Mesenchymal stem cell (in vitro differentiated cells and primary cell): ENCODE data around the gene LRRC45.

Source experiments
- DNase-seq: peaks from one replicate; pipeline ENCODE4 v3.0.0-alpha.2; 2013
- H2AFZ ChIP-seq: one replicate; pipeline ENCODE4 v1.6.1; 2013; ENCODE audit warnings: low read depth, mild to moderate bottlenecking, control low read depth, inconsistent platforms, low read length, moderate library complexity
- H2AK5ac ChIP-seq: 2 replicates; pipeline ENCODE4 v1.6.1; 2013; ENCODE audit warnings: low read length, moderate library complexity, mild to moderate bottlenecking, inconsistent platforms; ENCODE audit not compliant: severe bottlenecking
- H2BK120ac ChIP-seq: one replicate; pipeline ENCODE4 v1.6.1; 2013; ENCODE audit warnings: low read depth, mild to moderate bottlenecking, inconsistent platforms, low read length, moderate library complexity
- H2BK12ac ChIP-seq, 2 experiments: one replicate each; pipeline ENCODE4 v1.6.1; 2013; ENCODE audit warnings: inconsistent platforms in 2 of 2, low read length in 2 of 2, mild to moderate bottlenecking in 2 of 2, moderate library complexity in 2 of 2, control low read depth in 1 of 2
- H2BK15ac ChIP-seq: one replicate; pipeline ENCODE4 v1.6.1; 2013; ENCODE audit warnings: mild to moderate bottlenecking, low read depth, inconsistent platforms; ENCODE audit not compliant: poor library complexity, severe bottlenecking
- H2BK5ac ChIP-seq: 2 replicates; pipeline ENCODE4 v1.6.1; 2013; ENCODE audit warnings: low read depth, mild to moderate bottlenecking, low read length, control low read depth, inconsistent platforms; ENCODE audit not compliant: poor library complexity, severe bottlenecking
- H3K14ac ChIP-seq, 2 experiments: one replicate each; pipeline ENCODE4 v1.6.1; 2013; ENCODE audit warnings: inconsistent platforms in 2 of 2, low read length in 2 of 2, control low read depth in 1 of 2, mild to moderate bottlenecking in 1 of 2, moderate library complexity in 1 of 2
- H3K18ac ChIP-seq, 2 experiments: one replicate each; pipeline ENCODE4 v1.6.1; 2013; ENCODE audit warnings: inconsistent platforms in 2 of 2, low read length in 2 of 2, control low read depth in 1 of 2, low read depth in 1 of 2, mild to moderate bottlenecking in 1 of 2
- H3K23ac ChIP-seq, 2 experiments: one replicate each; pipeline ENCODE4 v1.6.1; 2013; ENCODE audit warnings: inconsistent platforms in 2 of 2, low read length in 2 of 2, mild to moderate bottlenecking in 2 of 2, moderate library complexity in 2 of 2, control low read depth in 1 of 2
- H3K27ac ChIP-seq: 2 replicates; pipeline ENCODE4 v1.5.1; 2013; ENCODE audit warnings: mild to moderate bottlenecking, moderate library complexity, low read length, control low read depth, inconsistent platforms; ENCODE audit not compliant: poor library complexity, severe bottlenecking
- H3K27me3 ChIP-seq, 2 experiments: 2 replicates each; pipeline versions ENCODE4 v1.6.1 to v1.7.0; 2013; ENCODE audit warnings: low read length in 2 of 2, mild to moderate bottlenecking in 2 of 2, moderate library complexity in 2 of 2, control low read depth in 1 of 2, inconsistent platforms in 1 of 2; ENCODE audit not compliant: control insufficient read depth in 1 of 2, insufficient read depth in 1 of 2
- H3K36me3 ChIP-seq, 2 experiments: 2 replicates each; pipeline versions ENCODE4 v1.6.1 to v1.7.0; 2013; ENCODE audit warnings: low read length in 2 of 2, control low read depth in 1 of 2, inconsistent platforms in 1 of 2, low read depth in 1 of 2, mild to moderate bottlenecking in 1 of 2; ENCODE audit not compliant: insufficient read depth in 2 of 2, control insufficient read depth in 1 of 2
- H3K4ac ChIP-seq, 2 experiments: one replicate each; pipeline ENCODE4 v1.6.1; 2013; ENCODE audit warnings: inconsistent platforms in 2 of 2, low read length in 2 of 2, mild to moderate bottlenecking in 2 of 2, moderate library complexity in 2 of 2, control low read depth in 1 of 2, low read depth in 1 of 2
- H3K4me1 ChIP-seq: 2 replicates; pipeline ENCODE4 v1.6.1; 2013; ENCODE audit warnings: low read depth, low read length, control low read depth; ENCODE audit not compliant: control insufficient read depth, insufficient read depth
- H3K4me2 ChIP-seq: 2 replicates; pipeline ENCODE4 v1.6.1; 2013; ENCODE audit warnings: low read length, mild to moderate bottlenecking, inconsistent platforms; ENCODE audit not compliant: poor library complexity, severe bottlenecking
- H3K4me3 ChIP-seq, 2 experiments: 2 replicates each; pipeline versions ENCODE4 v1.5.1 to v1.7.0; 2013; ENCODE audit warnings: low read length in 2 of 2, mild to moderate bottlenecking in 2 of 2, control low read depth in 1 of 2, low read depth in 1 of 2; ENCODE audit not compliant: insufficient read depth in 1 of 2
- H3K79me1 ChIP-seq: replicated peaks from 2 replicates; pipeline ENCODE4 v1.6.1; 2013; ENCODE audit warnings: mild to moderate bottlenecking, control low read depth, low read length, inconsistent platforms; ENCODE audit not compliant: poor library complexity, severe bottlenecking
- H3K9ac ChIP-seq: 2 replicates; pipeline ENCODE4 v1.7.0; 2013; ENCODE audit warnings: mild to moderate bottlenecking, low read length, moderate library complexity
- H3K9me3 ChIP-seq: 2 replicates; pipeline ENCODE4 v1.7.0; 2013; ENCODE audit warnings: mild to moderate bottlenecking, low read length; ENCODE audit not compliant: control insufficient read depth
- H4K8ac ChIP-seq: one replicate; pipeline ENCODE4 v1.6.1; 2013; ENCODE audit warnings: inconsistent platforms, mild to moderate bottlenecking, low read length, moderate library complexity
- H4K91ac ChIP-seq: one replicate; pipeline ENCODE4 v1.6.1; 2013; ENCODE audit warnings: mild to moderate bottlenecking, low read length, inconsistent platforms
- WGBS: methylation state at CpG from one replicate; pipeline ENCODE4 v1.1.7; 2013; ENCODE audit warnings: mixed read lengths; 5-methylcytosine and 5-hydroxymethylcytosine counted together

LRRC45 gene

GRCh38 chr17:82035956-82036633 is 13.0 kb downstream of the LRRC45 start:
- H3K14ac ChIP-seq, result no peak overlapping the region
- H4K8ac ChIP-seq, result no peak overlapping the region
- H3K23ac ChIP-seq, result no peak overlapping the region
- H4K91ac ChIP-seq, result peak overlapping the region; percentile 62
- H2BK15ac ChIP-seq, result peak overlapping the region; percentile 70
- H2BK12ac ChIP-seq, result peak overlapping the region in 1 of 2 experiments; percentile 45
- H3K9ac ChIP-seq, result peak overlapping the region; percentile 83
- H3K9me3 ChIP-seq, result no peaks in the 10 kb centered on the region
- WGBS, result 97% methylated on average over 16 of the region's 20 CpGs
- no peak overlapping the region for H2AK5ac ChIP-seq
- no peak overlapping the region for H3K27ac ChIP-seq
- peaks cover 15% of the 10 kb centered on the region for H3K79me1 ChIP-seq
- no peak overlapping the region for H2BK120ac ChIP-seq
- no peak overlapping the region for H3K4ac ChIP-seq
- no peak for DNase-seq
- H2AFZ ChIP-seq, result no peak overlapping the region
- peaks cover 0 to 24% of the 10 kb centered on the region in 2 experiments for H3K36me3 ChIP-seq
- peaks cover 21% of the 10 kb centered on the region for H3K4me1 ChIP-seq
- peak overlapping the region; percentile 75 for H3K4me2 ChIP-seq
- H3K18ac ChIP-seq, result no peak overlapping the region
- peaks cover 0 to 12% of the 10 kb centered on the region in 2 experiments for H3K27me3 ChIP-seq
- H3K4me3 ChIP-seq, result peak overlapping the region in 1 of 2 experiments; percentile 86
- H2BK5ac ChIP-seq, result no peak overlapping the region

- H2AK5ac ChIP-seq, result no peak overlapping the region
- peaks cover 0 to 12% of the 10 kb centered on the region in 2 experiments for H3K27me3 ChIP-seq
- peak overlapping the region in 1 of 2 experiments; percentile 66 for H3K4ac ChIP-seq
- peaks cover 21% of the 10 kb centered on the region for H3K4me1 ChIP-seq
- no peak overlapping the region for H2BK120ac ChIP-seq
- no peak overlapping the region for H3K23ac ChIP-seq
- H2BK12ac ChIP-seq, result peak overlapping the region; percentile 11 to 17
- H2BK5ac ChIP-seq, result no peak overlapping the region
- H3K14ac ChIP-seq, result peak overlapping the region in 1 of 2 experiments; percentile 8
- peaks cover 15% of the 10 kb centered on the region for H3K79me1 ChIP-seq
- H3K9me3 ChIP-seq, result no peaks in the 10 kb centered on the region
- H3K27ac ChIP-seq, result peak overlapping the region; percentile 15
- peak overlapping the region; percentile 5 for H4K8ac ChIP-seq
- no peak overlapping the region for H2AFZ ChIP-seq
- 58% methylated on average over 23 of the region's 23 CpGs for WGBS
- H2BK15ac ChIP-seq, result peak overlapping the region; percentile 70
- H3K4me2 ChIP-seq, result peak overlapping the region; percentile 75
- H3K18ac ChIP-seq, result peak overlapping the region; percentile 5 to 11
- H3K4me3 ChIP-seq, result peak overlapping the region; percentile 66 to 86
- no peak for DNase-seq
- H3K36me3 ChIP-seq, result peaks cover 0 to 24% of the 10 kb centered on the region in 2 experiments
- H4K91ac ChIP-seq, result peak overlapping the region; percentile 62
- H3K9ac ChIP-seq, result peak overlapping the region; percentile 83
Measured at GRCh38 chr17:82036634-82037091, 13.6 kb downstream of the LRRC45 start.

DNA sequence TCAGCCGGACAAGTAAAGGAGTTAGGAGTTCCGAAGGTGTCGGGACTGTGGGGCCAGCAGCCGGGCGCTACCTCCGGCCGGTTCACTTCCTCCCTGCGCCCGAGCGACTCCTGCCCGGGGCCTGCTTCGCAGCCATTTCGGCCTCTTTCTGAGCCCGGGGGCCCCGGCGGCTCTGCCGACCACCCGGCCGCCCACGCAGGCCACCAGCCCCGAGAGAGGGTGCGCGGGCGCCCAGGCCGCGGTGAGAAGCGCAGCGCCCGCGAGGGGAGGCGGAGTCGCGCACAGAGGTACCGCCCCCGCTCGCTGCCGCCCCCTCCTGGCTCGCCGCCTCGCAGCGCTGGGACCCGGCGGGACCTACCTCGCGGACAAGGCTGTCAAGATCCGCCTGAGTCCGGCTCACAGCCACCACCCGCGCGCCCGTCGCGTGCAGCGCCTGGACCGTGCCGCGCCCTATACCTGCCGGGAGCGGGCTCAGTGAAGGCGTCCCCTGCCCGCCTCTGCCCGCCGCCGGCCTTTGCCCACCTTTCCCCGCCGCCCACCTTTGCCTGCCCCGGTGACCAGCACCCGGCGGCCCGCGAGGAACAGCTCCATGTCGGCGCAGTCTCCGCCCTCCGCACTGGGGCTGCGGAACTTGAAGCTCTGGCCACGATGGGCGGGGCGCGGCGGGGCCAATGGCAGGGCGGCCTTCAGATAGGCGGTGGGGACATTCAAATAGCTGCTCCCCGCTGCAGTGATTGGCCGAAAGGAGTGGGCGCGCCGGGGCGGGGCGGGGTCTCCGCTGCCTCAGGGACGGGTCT is 14.2 kb downstream of the LRRC45 start, which contains the start of gene DCXR:
Gene DCXR, minus strand, starts transcription at position 606 of the 797 bp plus-strand sequence. Its CDS starts 15 bp downstream, at position 591.
- Histone ChIP-seq H4K8ac (peak within 1 kb of the TSS; percentile 73), H4K91ac (peak within 1 kb of the TSS; percentile 62), H3K27me3 (peaks cover 0 to 9% of the 10 kb centered on the region in 2 experiments), H3K9me3 (no peaks in the 10 kb centered on the region), H2BK15ac (peak within 1 kb of the TSS; percentile 70), H2BK120ac (no peak within 1 kb of the TSS), H2BK5ac (no peak within 1 kb of the TSS), H3K14ac (peak within 1 kb of the TSS in 1 of 2 experiments; percentile 91), H2AK5ac (no peak within 1 kb of the TSS), H2AFZ (peak within 1 kb of the TSS; percentile 29), H3K36me3 (peaks cover 0 to 24% of the 10 kb centered on the region in 2 experiments), H3K18ac (peak within 1 kb of the TSS; percentile 79 to 87), H3K4me3 (peak within 1 kb of the TSS; percentile 66 to 86), H3K79me1 (peaks cover 11% of the 10 kb centered on the region), H3K4me2 (peak within 1 kb of the TSS; percentile 75), H2BK12ac (peak within 1 kb of the TSS; percentile 11 to 29), H3K4me1 (peaks cover 17% of the 10 kb centered on the region), H3K4ac (peak within 1 kb of the TSS; percentile 44 to 66), H3K9ac (peak within 1 kb of the TSS; percentile 83), H3K27ac (peak within 1 kb of the TSS; percentile 15), H3K23ac (no peak within 1 kb of the TSS)
- DNase-seq, result peak; percentile 97
- WGBS, result under 1% methylated on average over 85 of the region's 92 CpGs

DNA sequence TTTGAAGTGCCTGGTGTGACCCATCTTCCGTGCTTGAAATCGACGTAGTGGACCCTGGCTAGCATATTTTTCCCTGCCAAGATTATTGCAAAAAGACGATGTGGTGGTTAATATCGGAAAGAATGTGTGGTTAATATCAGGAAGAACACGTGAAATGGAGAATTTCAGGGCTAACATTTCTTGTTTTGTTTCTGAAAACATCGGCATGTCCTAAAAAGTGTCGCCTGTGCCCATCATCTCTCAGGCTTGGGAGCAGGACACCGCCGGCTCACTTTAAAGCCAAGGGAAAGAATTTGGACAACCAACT is 14.7 kb downstream of the LRRC45 start:
- peak overlapping the region in 1 of 2 experiments; percentile 86 for H3K4me3 ChIP-seq
- H3K27me3 ChIP-seq, result peaks cover 0 to 4% of the 10 kb centered on the region in 2 experiments
- no peaks in the 10 kb centered on the region for H3K9me3 ChIP-seq
- peaks cover 16% of the 10 kb centered on the region for H3K4me1 ChIP-seq
- no peak overlapping the region for H3K23ac ChIP-seq
- no peak overlapping the region for H3K18ac ChIP-seq
- peaks cover 0 to 23% of the 10 kb centered on the region in 2 experiments for H3K36me3 ChIP-seq
- H4K91ac ChIP-seq, result no peak overlapping the region
- no peak overlapping the region for H2BK12ac ChIP-seq
- peak overlapping the region; percentile 29 for H2AFZ ChIP-seq
- no peak overlapping the region for H2BK120ac ChIP-seq
- H4K8ac ChIP-seq, result no peak overlapping the region
- H3K79me1 ChIP-seq, result peaks cover 11% of the 10 kb centered on the region
- H3K14ac ChIP-seq, result no peak overlapping the region
- peak overlapping the region; percentile 62 for H3K4me2 ChIP-seq
- no peak overlapping the region for H2BK5ac ChIP-seq
- H3K9ac ChIP-seq, result peak overlapping the region; percentile 38
- DNase-seq, result no peak
- H3K27ac ChIP-seq, result no peak overlapping the region
- no peak overlapping the region for H2BK15ac ChIP-seq
- no peak overlapping the region for H2AK5ac ChIP-seq
- no peak overlapping the region for H3K4ac ChIP-seq
- 32% methylated on average over 10 of the region's 10 CpGs for WGBS
